HK-2 (cell line): ENCODE results near the gene TSR3.

Source experiments
- DNase-seq: peaks from one replicate; pipeline ENCODE4 v3.0.0-alpha.2; 2018; ENCODE audit not compliant: unreplicated experiment

The TSR3 gene

DNA sequence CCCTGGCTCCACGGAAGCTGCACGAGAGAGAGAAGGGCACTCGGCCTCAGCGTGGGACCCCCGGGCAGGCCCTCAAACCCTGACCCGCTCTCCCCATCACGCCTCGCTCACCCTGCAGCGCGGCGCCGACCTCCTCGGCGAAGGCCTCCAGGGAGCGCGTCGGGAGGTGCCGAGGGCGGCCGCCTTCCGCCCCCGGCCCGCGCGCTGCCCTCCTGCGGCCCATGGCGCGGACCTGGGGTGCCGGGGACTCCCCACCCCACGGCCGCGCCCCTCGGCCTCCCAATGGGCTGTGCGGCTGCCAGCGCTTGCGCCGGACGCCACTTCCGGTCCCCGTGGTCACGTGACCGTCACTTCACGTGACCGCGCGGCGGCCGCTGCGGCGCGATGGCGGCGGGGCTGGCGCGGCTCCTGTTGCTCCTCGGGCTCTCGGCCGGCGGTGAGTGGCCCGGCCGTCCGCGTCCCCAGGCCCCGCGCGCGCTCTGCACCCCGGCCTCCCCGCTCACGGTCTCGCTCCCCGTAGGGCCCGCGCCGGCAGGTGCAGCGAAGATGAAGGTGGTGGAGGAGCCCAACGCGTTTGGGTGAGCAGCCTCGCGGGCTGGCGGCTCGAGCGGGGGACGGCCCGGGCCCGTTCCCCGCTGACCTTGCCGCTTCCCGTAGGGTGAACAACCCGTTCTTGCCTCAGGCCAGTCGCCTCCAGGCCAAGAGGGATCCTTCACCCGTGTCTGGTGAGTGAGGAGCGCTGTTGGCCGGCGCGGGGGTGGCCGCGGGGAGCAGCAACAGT lies at the start of gene TSR3, which contains the start of gene GNPTG:
TSS of gene TSR3 (minus strand) at position 297 of the 781 bp plus-strand sequence. CDS start at position 223, 74 bp downstream.
TSS of gene GNPTG (plus strand) at position 350 of the 781 bp plus-strand sequence. CDS start at position 385, 35 bp downstream.
- DNase-seq = peak; percentile 71

DNA sequence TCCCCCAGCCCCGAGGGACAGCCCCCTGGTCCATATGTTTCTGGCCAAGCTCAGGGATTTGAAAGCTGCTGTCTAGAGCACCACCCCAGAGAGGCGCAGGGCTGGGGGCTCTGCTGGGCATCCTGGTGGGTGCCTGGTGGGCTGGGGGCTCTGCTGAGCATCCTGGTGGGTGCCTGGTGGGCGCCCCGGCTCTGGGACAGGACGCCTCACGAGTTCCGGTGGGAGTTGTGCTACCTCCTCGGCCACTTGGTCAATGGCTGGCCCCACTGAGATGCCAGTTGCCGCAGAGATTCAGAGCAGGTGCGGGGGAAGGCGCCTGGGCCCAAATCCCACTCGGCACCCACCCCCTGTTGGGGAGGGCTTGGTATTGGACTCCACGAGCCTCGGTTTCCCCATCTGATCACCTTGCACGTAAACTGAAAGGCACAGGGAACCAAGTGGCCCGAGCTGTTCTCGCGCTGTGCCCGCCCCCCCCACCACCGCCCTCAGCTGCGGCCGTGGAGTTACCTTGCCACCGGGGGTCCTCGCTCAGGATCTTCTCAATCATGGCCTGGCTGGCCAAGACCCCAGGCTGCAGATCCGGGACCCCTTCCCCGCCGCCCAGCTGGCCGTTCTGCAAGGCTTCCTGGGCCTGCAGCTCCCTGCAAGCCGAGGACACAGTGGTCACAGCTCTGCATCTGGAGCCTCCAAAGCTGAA lies 49.5 kb upstream of the TSR3 start:
- no peak for DNase-seq

DNA sequence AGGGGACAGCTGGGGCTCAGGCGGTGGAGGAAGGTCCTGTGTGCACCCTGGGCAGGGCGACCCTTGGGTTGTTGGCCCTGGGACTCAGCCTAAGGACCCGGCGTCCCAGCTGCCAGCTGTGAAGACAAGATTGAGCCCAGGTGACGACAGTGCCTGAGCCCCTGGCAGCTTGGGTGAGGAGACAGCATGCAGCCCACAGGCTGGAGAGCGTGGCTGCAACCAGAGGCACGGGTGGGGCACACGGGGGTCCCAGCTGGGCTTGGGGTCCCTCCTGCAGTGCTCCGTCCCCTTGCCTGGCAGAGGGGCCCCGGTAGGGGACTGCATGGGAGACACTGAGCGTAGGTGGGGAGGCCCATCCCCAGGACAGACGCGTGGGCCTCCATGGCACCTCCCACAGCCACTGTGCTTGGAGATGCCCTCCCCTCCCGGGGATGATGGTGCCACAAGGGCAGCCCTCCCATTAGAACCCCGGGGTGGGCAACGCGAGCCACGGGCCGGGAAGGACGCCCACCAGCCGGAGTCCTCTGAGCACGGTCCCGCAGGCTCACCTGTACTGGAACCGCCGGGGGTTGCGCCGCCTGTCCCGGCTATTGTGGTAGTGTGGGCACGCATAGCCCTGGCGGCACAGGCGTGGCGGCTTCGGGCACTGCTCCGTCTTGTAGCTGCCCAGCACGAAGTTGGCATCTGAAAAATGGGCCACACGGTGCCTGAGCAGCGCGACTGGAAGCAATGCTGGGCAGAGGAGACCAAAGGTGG lies 47.3 kb upstream of the TSR3 start:
- no peak for DNase-seq

DNA sequence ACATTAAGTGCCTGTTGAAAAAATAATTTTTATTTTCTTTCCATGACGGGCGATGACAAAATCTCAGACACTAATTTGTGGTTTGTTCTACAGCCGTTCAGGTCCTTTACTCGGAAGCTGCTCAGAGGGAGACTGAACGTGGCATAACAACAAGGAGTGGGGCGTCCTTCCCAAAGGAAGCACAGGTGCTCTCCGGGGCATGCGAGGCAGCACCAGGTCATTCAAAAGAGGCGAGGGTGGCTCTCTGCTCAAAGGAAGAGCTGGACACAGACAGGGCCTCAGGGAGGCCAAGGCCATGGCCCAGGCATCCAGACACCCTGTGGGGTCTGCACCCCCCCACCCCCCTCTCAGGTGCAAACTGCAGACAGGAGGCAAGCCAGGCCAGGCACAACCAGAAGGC lies 46.7 kb upstream of the TSR3 start:
- DNase-seq = no peak

DNA sequence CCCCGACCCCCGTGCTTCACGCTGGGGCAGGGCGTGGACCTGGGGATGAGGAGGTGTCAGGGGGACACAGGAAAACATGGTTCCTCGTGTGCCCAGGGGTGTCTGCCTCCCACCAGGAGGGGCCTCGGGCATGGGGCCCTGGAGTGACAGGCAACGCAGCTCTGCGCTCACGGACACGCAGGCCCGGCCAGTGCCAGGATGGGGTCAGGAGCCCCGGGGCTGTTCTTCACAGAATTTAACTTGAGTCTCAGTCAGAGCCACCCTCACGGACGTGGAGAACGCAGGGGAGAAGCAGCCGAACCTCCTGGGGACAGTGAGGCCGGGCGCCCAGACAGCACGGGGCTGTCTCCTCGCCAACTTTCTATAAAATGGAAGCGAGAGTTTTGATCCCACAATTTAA lies 46.1 kb upstream of the TSR3 start:
- no peak for DNase-seq

DNA sequence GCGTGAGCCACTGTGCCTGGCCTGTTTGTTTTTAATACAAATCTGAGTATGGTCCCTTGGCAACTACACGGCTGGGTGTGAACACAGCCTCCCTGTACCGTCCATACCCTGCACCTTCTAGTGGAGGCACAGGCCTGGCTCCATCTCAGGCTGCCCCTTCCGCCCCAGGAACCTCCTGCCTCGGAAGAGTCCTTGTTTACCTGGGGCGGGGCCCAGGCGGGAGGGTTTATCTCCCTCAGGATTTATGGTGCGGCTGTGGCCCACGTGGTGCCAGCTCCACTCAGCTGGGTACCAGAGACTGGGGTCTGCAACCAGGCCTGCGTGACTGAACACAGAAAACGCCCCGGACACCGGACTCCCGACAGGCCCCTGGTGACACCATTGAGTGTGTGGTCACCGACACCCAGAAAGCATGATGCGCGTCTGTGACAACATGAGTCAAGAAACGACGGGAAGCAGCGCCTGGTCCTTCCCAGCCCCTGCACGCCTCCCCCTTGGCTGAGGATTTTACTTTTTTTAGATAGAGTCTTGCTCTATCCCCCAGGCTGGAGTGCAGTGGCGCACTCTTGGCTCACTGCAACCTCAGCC lies 43.9 kb upstream of the TSR3 start:
- DNase-seq = no peak

DNA sequence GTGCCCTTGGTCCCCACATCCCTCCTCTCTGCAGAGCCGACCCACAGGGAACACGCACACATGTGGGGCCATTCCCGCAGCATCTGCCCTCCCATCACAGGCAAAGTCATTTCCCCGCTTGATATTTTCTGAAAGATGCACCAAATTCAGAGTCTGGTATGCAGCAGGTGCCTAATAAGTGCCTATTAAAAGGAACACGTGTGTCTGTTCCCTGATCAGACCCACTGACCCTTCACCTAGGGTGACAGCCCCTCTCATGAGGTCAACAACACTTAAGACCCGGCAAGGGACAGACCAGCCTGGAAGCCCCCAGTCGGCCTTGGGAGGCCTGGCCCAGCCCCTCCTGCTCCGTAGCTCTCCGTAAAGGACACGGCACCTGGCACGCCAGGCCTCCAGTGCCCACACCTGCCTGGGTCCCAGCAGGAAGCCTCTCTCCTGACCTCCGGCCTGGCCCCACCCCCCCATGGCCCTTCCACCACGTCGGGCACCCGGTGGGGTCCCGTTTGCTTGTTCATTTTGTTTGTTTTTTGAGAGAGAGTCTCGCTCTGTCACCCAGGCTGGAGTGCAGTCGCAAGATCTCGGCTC lies 42.8 kb upstream of the TSR3 start:
- no peak for DNase-seq

DNA sequence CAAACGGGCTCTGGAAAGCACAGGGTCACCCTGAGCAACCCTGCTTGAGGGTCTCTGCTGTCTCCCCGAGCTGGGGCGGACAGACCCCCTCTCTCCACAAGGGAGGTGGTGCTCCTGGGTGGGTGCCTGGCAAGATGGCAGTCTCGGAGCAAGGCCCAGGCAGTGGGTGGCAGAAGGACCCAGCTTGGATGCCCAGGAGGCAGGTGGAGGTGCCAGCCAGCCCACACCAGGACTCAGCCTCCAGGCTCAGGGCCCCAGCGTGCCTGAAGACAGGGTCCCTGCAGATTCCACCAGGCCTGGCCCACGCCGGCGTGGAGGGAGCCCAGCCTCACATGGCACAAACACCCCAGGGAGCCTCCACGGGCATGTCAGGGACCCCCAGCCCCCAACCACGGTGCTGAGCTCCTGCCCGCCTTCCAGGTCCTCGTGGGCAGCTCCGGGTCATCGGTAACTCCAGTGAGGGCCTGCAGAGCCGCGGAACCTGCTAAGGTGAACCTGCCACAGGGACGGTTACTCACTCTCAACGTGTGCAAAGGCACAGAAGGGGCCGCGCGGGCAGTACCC lies 42.0 kb upstream of the TSR3 start:
- DNase-seq = no peak

DNA sequence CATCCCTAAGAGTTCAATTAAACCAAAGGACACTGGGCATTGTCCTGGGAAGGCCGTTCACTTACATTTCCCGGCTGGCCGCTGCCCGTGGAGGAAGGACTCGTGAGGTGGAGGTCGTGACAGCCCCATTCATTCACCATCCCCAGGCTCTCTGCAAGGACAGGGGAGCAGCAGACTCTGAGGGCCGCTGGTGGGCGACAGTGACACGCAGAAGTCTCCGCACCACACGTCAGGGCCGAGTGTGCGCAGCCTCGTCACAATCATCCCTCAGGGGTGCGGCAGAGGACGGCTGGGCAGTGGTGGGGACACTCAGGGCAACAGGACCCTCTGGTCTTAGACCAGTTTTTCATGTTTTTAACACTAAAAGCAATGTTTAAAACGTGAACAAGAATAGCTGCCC lies 41.1 kb upstream of the TSR3 start:
- DNase-seq = no peak

DNA sequence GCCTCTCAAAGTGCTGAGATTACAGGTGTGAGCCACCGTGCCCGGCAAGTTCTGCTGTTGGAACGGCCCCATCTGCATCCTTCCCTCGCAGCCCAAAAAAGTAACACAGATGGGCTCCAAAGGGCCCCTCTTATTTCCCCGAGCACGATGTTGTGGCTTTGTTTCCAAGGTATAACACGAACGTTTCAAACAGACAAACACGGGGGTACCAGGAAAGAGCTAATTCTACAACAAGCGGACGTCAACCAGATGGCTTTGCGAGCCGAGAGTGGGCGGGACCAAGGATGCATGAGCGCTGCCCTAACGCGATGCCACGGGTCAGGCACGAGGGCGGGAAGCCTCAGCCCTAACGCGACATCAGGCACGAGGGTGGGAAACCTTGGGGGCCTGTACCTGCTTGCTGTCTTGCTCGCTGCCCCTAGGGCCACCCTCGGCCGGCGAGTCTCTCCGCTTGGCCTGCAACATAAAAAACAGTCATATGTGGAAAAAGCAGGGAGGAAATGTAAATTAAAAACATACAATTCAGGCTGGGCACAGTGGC lies 38.6 kb upstream of the TSR3 start:
- no peak for DNase-seq

DNA sequence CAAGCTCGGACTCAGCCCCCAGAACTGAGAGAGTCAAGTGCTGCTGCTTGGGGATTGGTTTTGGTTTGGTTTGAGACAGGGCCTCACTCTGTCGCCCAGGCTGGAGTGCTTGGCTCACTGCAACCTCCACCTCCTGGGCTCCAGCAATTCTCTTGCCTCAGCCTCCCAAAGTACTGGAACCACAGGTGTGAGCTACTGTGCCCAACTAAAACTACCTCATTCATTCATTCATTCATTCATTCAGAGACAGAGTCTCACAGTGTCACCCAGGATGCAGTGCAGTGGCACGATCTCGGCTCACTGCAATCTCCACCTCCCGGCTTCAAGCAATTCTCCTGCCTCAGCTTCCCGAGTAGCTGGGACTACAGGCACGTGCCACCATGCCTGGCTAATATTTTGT lies 38.1 kb upstream of the TSR3 start:
- DNase-seq = no peak

DNA sequence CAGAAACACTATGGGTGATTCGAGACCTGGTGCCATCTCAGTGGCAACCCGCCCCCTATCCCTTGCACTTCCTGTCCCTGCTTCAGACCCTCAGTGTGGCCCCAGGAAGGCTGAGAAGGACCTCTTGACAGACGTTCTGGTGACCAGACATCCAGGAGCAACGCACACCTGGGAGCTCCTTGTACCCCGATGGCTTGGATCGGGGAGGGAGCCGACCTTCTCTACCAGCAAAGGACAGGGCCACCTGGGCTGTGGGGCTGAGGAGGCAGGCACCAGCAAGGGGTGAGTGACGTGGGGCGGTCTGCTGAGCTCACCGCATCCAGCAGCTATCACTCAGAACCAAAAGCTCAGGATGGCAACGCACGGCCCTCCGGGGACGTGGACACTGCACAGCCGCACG lies 35.7 kb upstream of the TSR3 start:
- DNase-seq = no peak

DNA sequence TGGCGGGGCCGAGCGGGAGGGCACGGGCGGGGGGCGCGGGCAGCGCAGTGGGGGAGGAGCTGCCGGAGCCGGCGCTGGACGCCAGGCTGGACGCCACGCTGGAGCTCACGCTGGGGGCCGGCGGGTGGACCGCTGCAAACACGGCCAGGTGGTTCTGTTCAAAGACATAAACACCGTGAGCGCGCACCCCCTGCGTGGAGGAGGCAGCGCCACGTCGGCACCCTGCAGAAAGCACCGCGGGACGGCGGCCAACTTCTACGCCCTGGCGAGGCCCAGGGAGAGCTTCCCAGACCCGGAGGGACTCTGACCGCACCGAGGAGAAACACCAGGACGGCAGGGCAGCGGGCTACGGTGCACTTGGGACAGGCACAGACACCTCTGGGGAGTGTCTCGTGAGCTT lies 33.6 kb upstream of the TSR3 start:
- DNase-seq = no peak

DNA sequence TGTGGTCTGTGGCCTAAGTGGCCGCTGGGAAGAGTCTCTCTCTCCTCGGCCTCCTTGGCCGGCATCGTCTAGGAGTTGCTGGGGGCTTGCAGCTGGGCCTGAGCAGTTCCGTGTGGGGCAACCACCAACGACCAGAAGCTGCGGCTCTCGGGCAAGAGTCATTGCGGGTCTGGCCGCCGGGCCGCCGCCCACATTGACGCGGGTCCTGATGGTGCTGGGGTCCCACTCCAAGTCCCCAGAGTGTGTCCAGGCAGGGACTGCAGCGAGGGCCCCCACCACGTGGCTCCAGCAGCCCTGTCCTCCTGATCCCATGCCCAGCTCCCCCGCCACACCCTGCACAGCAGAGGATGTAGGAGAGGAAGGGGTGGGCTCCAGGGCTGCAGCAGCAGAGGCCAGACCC lies 31.9 kb upstream of the TSR3 start:
- DNase-seq = no peak

DNA sequence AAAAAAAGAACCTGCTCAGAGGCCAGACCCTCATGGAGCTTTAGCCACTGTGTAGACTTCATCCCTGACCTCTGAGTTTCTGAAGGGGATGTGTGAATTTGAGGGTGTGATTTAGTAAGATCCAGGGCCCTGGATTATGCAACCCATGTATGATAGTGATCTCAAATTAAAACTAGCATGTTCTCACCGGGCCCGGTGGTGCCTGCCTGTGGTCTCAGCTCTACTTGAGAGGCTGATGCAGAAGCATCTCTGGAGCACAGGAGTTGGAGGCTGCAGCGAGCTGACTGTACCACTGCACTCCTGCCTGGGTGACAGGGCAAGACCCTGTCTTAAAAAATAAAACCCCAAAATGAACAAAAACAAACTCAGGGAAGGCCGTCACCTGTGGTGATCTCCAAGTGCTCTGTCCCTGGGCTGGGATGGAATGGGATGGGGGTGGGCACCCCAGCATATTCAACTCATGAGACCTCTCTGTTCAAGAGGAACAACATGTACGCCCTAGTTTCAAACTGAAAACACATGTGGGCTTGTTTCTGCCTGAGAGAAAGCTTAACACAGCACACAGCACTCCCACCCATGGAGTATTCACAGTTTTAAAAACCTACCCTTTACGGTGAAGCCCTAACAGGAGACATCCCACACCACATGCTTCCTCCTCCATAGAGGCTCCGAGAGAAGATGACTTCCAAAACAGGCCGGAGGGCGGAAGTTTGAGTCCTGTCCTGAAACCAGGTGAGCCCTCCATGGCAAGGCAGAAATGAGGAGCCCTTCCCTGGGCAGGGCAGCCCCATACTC lies 30.1 kb upstream of the TSR3 start:
- no peak for DNase-seq

DNA sequence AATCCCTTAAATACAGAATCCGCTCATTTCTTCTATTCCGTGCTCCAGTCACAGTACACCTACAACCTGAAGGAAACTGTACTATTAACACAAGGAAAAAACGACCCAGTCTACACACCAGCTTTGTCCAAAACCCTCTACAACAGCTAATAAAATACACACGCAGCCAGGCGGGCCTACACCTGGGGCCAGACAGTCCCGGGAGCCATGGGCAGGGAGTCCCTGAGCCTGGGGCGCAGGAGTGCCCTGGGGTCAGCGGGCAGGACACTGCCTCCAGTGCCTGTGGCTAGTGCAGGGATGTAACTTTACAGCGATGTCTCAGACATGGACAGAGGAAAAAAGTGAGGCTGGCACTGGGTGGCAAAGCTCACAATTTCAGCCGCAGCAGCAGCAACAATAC lies 28.5 kb upstream of the TSR3 start:
- no peak for DNase-seq

DNA sequence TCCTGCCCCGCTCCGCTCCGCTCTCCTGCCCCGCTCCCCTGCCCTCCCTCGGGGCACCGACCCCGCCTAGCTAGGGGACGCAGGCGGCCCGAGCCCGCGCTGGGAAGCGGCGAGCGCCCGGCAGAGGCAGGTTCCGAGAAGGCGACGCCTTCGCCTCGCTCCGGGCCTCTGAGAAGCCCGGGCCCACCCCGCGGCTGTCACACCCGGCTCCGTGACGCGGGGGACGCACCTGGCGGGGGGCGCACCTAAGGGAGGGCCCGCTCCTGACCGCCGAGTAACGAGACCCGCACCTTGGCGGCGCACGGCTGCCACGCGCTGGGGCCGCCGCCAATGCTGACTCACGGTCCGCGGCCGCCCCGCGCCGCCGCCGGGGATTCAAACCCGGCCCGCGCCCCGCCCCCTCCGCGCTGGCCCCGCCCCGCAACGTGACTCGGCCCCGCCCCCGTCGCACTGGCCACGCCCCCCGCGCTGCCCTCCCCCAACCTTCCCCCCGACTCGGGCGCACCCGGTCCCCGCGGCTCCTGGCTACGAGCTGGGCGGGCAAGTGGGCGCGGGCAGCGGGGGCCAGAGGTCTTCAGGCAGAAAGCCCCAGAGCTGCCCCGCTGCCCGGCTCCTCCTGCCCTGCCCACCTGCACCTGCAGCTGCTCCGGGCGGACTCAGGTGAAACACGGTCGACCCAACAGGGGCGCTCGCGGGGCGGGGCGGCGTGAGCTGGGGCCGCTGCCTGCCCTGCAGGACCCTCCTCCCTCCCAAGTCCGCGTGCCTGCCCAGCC lies 27.8 kb upstream of the TSR3 start:
- peak; percentile 64 for DNase-seq

DNA sequence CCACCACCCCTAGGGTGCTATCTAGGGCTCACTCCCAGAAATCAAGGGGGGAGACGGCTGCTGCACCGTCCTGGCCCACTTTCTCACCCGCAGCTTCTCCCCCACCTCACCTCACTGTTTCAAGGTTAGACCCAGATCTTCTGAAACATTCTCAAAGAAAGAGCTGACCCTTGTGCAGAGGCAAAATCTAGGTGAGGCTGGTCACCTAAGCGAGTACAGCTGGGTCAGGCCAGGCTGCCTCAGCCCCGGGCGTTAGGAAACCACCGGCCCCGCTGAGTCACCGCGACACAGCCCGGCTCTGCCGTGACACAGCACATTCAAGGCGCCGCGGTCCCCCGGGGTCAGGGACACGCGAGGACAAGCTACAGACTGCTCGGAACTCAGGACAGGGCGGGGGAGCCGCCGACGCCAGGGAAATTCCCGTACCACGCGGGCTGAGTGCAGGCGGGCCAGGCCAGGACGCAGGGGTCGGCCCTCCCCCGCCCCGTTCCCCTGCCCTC lies 27.2 kb upstream of the TSR3 start:
- DNase-seq = peak; percentile 79

DNA sequence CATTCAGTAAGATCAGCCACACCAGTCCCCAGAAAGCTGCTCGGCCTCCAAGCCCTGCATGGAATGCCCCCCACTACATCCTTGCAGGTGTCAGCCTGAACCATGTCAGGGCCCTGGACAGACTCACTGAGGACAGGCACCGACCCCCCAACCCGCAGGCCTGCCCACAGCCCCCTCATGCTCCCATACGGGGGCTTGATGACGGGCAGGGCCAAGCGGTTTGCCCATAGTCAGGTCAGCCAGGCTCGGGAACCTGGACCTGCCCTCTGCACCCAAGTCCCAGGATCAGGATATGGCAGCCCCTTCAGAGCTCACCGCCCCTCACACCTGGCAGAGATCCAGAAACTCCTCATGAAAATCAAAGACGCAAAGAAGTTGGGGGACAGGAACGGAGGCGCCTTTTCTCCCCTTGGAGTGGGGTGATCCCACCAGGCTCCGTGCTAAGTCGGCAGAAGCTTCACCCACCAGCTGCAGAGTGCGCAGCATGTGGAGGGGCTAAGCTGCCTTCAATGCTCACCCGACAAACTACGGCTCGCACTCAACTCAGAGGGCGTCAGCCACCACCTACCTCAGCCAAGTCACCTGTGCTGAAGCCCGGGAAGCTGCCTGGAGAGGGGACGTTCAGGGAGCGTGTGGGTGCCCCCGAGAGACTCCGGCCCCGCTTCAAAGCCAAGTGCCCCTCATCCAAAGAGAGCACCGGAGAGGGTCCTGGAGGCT lies 26.6 kb upstream of the TSR3 start:
- no peak for DNase-seq
